ENCODE measurements around the gene ASAH2.

DNA sequence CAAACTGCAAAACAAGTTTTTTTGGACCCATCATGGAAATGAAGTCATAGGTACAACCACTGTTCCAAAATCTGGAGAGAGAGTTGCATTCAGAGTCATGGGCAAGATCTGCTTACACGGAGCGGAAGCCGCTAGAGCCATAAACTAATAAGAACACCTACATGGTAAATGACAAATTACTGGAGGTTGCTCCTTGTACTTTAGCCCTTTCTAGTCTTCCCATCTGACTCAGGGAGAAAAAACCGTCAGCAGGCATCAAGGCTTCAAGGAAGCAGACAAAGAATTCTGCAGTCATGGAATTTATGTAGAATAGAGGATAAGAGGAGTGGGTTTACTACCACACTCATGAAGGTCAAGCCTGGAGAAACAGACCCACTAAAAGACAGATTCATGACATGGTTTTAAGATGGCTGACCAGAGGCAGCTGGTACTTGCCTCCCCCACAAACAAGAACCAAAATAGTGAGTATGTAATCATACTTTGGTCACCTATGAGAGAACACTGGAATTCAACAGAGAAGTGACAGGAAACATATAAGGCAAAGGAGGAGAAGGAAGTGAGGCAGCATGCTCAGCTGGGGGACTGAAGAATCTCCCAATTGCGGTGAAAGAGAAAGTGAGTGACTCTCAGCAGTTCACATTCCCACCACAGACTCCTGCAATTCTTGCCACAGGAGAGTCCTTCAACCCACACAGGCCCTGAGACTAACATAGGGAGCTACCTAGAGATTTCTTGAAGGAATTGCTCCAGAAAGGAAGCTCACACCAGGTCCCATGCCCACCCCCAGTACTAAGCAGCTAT is 42.4 kb upstream of the ASAH2 start:
- TF ChIP-seq POLR2AphosphoS5 (IDR thresholded peaks at IDR 0.05) = no peak
- TF ChIP-seq, protein P1, sequence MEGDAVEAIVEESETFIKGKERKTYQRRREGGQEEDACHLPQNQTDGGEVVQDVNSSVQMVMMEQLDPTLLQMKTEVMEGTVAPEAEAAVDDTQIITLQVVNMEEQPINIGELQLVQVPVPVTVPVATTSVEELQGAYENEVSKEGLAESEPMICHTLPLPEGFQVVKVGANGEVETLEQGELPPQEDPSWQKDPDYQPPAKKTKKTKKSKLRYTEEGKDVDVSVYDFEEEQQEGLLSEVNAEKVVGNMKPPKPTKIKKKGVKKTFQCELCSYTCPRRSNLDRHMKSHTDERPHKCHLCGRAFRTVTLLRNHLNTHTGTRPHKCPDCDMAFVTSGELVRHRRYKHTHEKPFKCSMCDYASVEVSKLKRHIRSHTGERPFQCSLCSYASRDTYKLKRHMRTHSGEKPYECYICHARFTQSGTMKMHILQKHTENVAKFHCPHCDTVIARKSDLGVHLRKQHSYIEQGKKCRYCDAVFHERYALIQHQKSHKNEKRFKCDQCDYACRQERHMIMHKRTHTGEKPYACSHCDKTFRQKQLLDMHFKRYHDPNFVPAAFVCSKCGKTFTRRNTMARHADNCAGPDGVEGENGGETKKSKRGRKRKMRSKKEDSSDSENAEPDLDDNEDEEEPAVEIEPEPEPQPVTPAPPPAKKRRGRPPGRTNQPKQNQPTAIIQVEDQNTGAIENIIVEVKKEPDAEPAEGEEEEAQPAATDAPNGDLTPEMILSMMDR (IDR thresholded peaks at IDR 0.05) = no peak
